ENCODE data around the gene DBH. TPM values are rescaled to one million over a fixed set of nuclear protein-coding genes. Genes with fewer than 3 reads are reported as not detected.
A peak's percentile ranks its signal among the peaks of the same experiment; 100 is the strongest.

The DBH gene
- total RNA-seq, 1 experiment from 2014 or later: not detected

GRCh38 chr9:133664173-133665050 is 28.2 kb downstream of the DBH start:
- no peak for DNase-seq (ENCODE audit: low read depth, low spot score)
- no TSS peak for BruUV-seq (replicated peaks)
- Histone ChIP-seq H3K4me2 (ENCODE audit: low read length) (no peak overlapping the region), H3K27me3 (ENCODE audit: insufficient read depth, low read length) (no peaks in the 10 kb centered on the region), H3K4me1 (ENCODE audit: control insufficient read depth in 1 of 2, insufficient read depth in 2 of 2, low read length in 2 of 2) (peaks cover 0 to under 1% of the 10 kb centered on the region in 2 experiments; a peak in 1 of 4 replicates), H3K27ac (ENCODE audit: low read depth, low read length) (no peak overlapping the region), H3K36me3 (ENCODE audit: control insufficient read depth in 1 of 2, insufficient read depth in 2 of 2, low read length in 2 of 2) (no peaks in the 10 kb centered on the region), H3K9me2 (ENCODE audit: insufficient read depth) (no peaks in the 10 kb centered on the region), H2AFZ (ENCODE audit: low read depth, low read length, poor library complexity, severe bottlenecking) (no peak overlapping the region), H4K20me1 (ENCODE audit: insufficient read depth) (no peaks in the 10 kb centered on the region), H3K9me3 (ENCODE audit: control insufficient read depth in 1 of 2, insufficient read depth in 1 of 2, low read depth in 1 of 2, low read length in 2 of 2) (no peaks in the 10 kb centered on the region), H3K4me3 (replicated peaks in 1 of 2; ENCODE audit: low read depth in 1 of 2, low read length in 2 of 2) (no peak overlapping the region), H3K79me2 (ENCODE audit: insufficient read depth, low read length) (no peaks in the 10 kb centered on the region), H3K9ac (ENCODE audit: low read length) (no peak overlapping the region)
- intact Hi-C loops (cut with micrococcal nuclease): no loop called here
- ChIA-PET POLR2A (no interaction called here), CTCF (interaction anchor here (1.0 kb wide), 1 partner anchor 75 kb away, joined by 4 read pairs; no protein-coding TSS in a partner anchor), RAD21 (ENCODE audit: low non-redundant PET in 1 of 2, low total read pairs in 2 of 2, uncharacterized antibody in 2 of 2, unreplicated experiment in 2 of 2) (no interaction called here)
- peak; percentile 63; the same call in 1 of the 2 replicates for ATAC-seq
- TF ChIP-seq TCF7L2 (IDR thresholded peaks at IDR 0.05; ENCODE audit: borderline replicate concordance, extremely low read depth, insufficient read depth, insufficient read length): no peak
- TF ChIP-seq CTCF (IDR thresholded peaks at IDR 0.05 in 2 of 3, conservative IDR thresholded peaks at IDR 0.05 in 1 of 3; ENCODE audit: borderline replicate concordance in 1 of 3, insufficient read depth in 1 of 3, low read depth in 2 of 3, low read length in 2 of 3): peak in 1 of 3 experiments; percentile 16; a peak in 1 of 6 replicates

GRCh38 chr9:133665096-133665495 is 28.9 kb downstream of the DBH start:
- TF ChIP-seq CEBPB (IDR thresholded peaks at IDR 0.05; ENCODE audit: low read depth) (no peak), YY1 (IDR thresholded peaks at IDR 0.05; ENCODE audit: extremely low read depth, insufficient replicate concordance, low read depth, low read length) (no peak), TCF7L2 (IDR thresholded peaks at IDR 0.05; ENCODE audit: borderline replicate concordance, extremely low read depth, insufficient read depth, insufficient read length) (no peak), EZH2 (IDR thresholded peaks at IDR 0.05) (no peak), EGR1 (IDR thresholded peaks at IDR 0.05; ENCODE audit: low read depth) (no peak), SP1 (IDR thresholded peaks at IDR 0.05; ENCODE audit: low read depth) (no peak), SRF (IDR thresholded peaks at IDR 0.05; ENCODE audit: low read depth) (no peak), ELF1 (IDR thresholded peaks at IDR 0.05; ENCODE audit: borderline replicate concordance, low read depth) (no peak), CTCF (IDR thresholded peaks at IDR 0.05 in 2 of 3, conservative IDR thresholded peaks at IDR 0.05 in 1 of 3; ENCODE audit: borderline replicate concordance in 1 of 3, insufficient read depth in 1 of 3, low read depth in 2 of 3, low read length in 2 of 3) (no peak), ZFX (IDR thresholded peaks at IDR 0.05) (no peak)
- Histone ChIP-seq H3K36me3 (ENCODE audit: control insufficient read depth in 1 of 2, insufficient read depth in 2 of 2, low read length in 2 of 2) (no peaks in the 10 kb centered on the region), H2AFZ (ENCODE audit: low read depth, low read length, poor library complexity, severe bottlenecking) (no peak overlapping the region), H3K27me3 (ENCODE audit: insufficient read depth, low read length) (no peaks in the 10 kb centered on the region), H3K9me2 (ENCODE audit: insufficient read depth) (no peaks in the 10 kb centered on the region), H4K20me1 (ENCODE audit: insufficient read depth) (no peaks in the 10 kb centered on the region), H3K4me1 (ENCODE audit: control insufficient read depth in 1 of 2, insufficient read depth in 2 of 2, low read length in 2 of 2) (no peaks in the 10 kb centered on the region), H3K4me3 (replicated peaks in 1 of 2; ENCODE audit: low read depth in 1 of 2, low read length in 2 of 2) (no peak overlapping the region), H3K9me3 (ENCODE audit: control insufficient read depth in 1 of 2, insufficient read depth in 1 of 2, low read depth in 1 of 2, low read length in 2 of 2) (no peaks in the 10 kb centered on the region), H3K4me2 (ENCODE audit: low read length) (no peak overlapping the region), H3K79me2 (ENCODE audit: insufficient read depth, low read length) (no peaks in the 10 kb centered on the region), H3K9ac (ENCODE audit: low read length) (no peak overlapping the region), H3K27ac (ENCODE audit: low read depth, low read length) (no peak overlapping the region)
- no TSS peak for BruUV-seq (replicated peaks)
- intact Hi-C loops (cut with micrococcal nuclease): no loop called here
- ChIA-PET POLR2A (no interaction called here), RAD21 (ENCODE audit: low non-redundant PET in 1 of 2, low total read pairs in 2 of 2, uncharacterized antibody in 2 of 2, unreplicated experiment in 2 of 2) (no interaction called here), CTCF (interaction anchor here (1.0 kb wide), 1 partner anchor 76 kb away, joined by 4 read pairs; no protein-coding TSS in a partner anchor)
- DNase-seq (ENCODE audit: low read depth, low spot score) (no peak), ATAC-seq (no peak)
